ENCODE results near the gene CSK. TPM values are rescaled to one million over a fixed set of nuclear protein-coding genes. Genes with fewer than 3 reads are reported as not detected.

Gene CSK
- polyA plus RNA-seq, 1 of the 3 experiments (the other 2 are of a cell fraction), result 53.1 TPM

DNA sequence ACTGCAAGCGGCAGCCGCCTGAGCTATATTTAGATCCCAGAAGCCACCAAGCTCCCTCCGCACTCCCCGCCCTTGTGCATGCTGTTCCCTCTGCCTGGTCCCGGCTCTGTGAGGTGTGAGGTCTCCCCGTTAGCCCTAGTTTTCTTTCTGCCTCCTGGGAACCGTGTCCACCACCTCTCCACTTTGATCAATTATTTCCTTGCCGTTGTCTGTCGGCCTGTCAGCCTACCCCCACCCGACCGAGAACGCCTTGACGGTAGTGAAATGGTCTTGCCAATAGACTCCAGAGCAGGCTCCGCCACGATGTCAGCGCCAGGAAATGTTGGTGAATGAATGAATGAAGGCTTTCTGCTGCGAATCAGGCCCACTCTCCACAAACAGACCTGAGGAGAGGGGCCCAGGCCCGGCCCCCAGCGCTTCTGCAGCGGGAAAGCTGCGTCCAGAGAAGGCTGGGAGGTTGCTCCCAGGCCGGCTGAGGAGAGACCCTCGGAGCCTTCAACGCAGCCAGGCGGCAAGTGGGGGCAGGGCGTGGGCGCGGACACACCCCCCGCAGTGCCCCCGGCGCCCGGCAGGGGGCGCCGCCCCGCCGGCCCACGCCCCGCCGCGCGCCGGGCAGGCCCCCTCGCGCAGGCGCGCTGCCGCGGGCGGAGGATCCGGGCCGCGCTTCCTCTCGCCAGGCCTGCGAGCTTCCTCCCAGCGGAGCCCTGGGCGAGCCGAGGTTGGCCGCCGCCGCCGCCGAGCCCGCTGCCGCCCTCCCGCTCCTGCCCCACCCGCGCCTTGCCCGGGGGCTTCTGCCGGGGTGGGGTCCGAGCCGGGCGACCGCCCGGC lies at the start of gene CSK (continued):
- TF ChIP-seq NFIC (IDR thresholded peaks at IDR 0.05; ENCODE audit: borderline replicate concordance) (no peak), ELF1 (IDR thresholded peaks at IDR 0.05) (no peak)
- TF ChIP-seq, protein P1, sequence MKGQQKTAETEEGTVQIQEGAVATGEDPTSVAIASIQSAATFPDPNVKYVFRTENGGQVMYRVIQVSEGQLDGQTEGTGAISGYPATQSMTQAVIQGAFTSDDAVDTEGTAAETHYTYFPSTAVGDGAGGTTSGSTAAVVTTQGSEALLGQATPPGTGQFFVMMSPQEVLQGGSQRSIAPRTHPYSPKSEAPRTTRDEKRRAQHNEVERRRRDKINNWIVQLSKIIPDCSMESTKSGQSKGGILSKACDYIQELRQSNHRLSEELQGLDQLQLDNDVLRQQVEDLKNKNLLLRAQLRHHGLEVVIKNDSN (IDR thresholded peaks at IDR 0.05; ENCODE audit: borderline replicate concordance, low read depth), result no peak
- TF ChIP-seq, protein P2, sequence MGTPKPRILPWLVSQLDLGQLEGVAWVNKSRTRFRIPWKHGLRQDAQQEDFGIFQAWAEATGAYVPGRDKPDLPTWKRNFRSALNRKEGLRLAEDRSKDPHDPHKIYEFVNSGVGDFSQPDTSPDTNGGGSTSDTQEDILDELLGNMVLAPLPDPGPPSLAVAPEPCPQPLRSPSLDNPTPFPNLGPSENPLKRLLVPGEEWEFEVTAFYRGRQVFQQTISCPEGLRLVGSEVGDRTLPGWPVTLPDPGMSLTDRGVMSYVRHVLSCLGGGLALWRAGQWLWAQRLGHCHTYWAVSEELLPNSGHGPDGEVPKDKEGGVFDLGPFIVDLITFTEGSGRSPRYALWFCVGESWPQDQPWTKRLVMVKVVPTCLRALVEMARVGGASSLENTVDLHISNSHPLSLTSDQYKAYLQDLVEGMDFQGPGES (IDR thresholded peaks at IDR 0.05; ENCODE audit: low read depth, low read length), result no peak

DNA sequence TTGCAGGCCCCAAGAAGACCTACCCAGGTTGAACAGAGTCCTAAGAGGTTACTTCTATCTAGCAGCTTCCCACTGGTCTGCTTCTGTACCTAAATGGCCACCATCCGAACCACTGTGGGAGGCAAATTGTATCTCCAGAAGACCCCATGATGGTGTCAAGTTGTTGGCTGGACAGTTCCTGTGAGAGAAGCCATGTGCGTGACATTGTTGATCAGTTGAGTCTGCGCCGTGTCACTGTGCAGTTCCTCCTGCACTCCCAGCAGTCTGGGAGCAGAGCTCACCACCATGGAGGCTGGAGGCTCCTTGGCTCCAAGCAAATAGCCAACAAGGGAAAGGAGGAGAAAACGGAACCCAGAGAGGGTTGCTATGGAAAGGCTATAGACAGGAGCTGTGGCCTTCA lies 49.0 kb upstream of the CSK start:
- DNase-seq, result no peak
- ChIA-PET POLR2A (no interaction called here), CTCF (interaction anchor here (0.8 to 2.1 kb wide), 3 partner anchors 36 to 104 kb away, joined by 3 to 6 read pairs (median 6); no protein-coding TSS in a partner anchor)
- no peaks in the 10 kb centered on the region for H3K79me2 ChIP-seq (ENCODE audit: insufficient read depth)
- WGBS (ENCODE audit: low lambda C conversion rate), result 47% methylated on average over 4 of the region's 5 CpGs
- no peaks in the 10 kb centered on the region for H4K20me1 ChIP-seq (ENCODE audit: insufficient read depth)
- H3K4me2 ChIP-seq, result no peak overlapping the region
- H2AFZ ChIP-seq (ENCODE audit: low read depth), result no peak overlapping the region
- no peak overlapping the region for H3K27ac ChIP-seq (ENCODE audit: low read depth in 2 of 2, low read length in 1 of 2)
- H3K9ac ChIP-seq, result no peak overlapping the region
- no peaks in the 10 kb centered on the region for H3K4me1 ChIP-seq (ENCODE audit: control insufficient read depth in 1 of 2, insufficient read depth in 2 of 2, low read depth in 1 of 2, low read length in 1 of 2)
- H3K4me3 ChIP-seq (ENCODE audit: low read depth in 2 of 2, low read length in 1 of 2), result no peak overlapping the region
- H3K36me3 ChIP-seq (replicated peaks in 1 of 2; ENCODE audit: control insufficient read depth in 1 of 2, insufficient read depth in 2 of 2, low read length in 1 of 2), result no peaks in the 10 kb centered on the region
- peaks cover 58% of the 10 kb centered on the region for H3K27me3 ChIP-seq (ENCODE audit: insufficient read depth)
- no peaks in the 10 kb centered on the region for H3K9me3 ChIP-seq
- H3K9me2 ChIP-seq, result no peaks in the 10 kb centered on the region
- no peaks in the 10 kb centered on the region for H3F3A ChIP-seq (replicated peaks; ENCODE audit: insufficient read depth)
- no peak for TF ChIP-seq NFIC (IDR thresholded peaks at IDR 0.05; ENCODE audit: borderline replicate concordance)
- TF ChIP-seq, protein P3, sequence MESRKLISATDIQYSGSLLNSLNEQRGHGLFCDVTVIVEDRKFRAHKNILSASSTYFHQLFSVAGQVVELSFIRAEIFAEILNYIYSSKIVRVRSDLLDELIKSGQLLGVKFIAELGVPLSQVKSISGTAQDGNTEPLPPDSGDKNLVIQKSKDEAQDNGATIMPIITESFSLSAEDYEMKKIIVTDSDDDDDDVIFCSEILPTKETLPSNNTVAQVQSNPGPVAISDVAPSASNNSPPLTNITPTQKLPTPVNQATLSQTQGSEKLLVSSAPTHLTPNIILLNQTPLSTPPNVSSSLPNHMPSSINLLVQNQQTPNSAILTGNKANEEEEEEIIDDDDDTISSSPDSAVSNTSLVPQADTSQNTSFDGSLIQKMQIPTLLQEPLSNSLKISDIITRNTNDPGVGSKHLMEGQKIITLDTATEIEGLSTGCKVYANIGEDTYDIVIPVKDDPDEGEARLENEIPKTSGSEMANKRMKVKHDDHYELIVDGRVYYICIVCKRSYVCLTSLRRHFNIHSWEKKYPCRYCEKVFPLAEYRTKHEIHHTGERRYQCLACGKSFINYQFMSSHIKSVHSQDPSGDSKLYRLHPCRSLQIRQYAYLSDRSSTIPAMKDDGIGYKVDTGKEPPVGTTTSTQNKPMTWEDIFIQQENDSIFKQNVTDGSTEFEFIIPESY (IDR thresholded peaks at IDR 0.05; ENCODE audit: borderline replicate concordance, low read depth), result no peak
- TF ChIP-seq CHD2 (IDR thresholded peaks at IDR 0.05; ENCODE audit: low read length, partially characterized antibody), result no peak
- no peak for TF ChIP-seq RAD21 (IDR thresholded peaks at IDR 0.05; ENCODE audit: low read length)
- TF ChIP-seq YY1 (IDR thresholded peaks at IDR 0.05; ENCODE audit: low read depth), result no peak
- TF ChIP-seq, protein P4, sequence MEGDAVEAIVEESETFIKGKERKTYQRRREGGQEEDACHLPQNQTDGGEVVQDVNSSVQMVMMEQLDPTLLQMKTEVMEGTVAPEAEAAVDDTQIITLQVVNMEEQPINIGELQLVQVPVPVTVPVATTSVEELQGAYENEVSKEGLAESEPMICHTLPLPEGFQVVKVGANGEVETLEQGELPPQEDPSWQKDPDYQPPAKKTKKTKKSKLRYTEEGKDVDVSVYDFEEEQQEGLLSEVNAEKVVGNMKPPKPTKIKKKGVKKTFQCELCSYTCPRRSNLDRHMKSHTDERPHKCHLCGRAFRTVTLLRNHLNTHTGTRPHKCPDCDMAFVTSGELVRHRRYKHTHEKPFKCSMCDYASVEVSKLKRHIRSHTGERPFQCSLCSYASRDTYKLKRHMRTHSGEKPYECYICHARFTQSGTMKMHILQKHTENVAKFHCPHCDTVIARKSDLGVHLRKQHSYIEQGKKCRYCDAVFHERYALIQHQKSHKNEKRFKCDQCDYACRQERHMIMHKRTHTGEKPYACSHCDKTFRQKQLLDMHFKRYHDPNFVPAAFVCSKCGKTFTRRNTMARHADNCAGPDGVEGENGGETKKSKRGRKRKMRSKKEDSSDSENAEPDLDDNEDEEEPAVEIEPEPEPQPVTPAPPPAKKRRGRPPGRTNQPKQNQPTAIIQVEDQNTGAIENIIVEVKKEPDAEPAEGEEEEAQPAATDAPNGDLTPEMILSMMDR (IDR thresholded peaks at IDR 0.05), result no peak
- TF ChIP-seq FOXJ3 (CRISPR knock-in tag; IDR thresholded peaks at IDR 0.05), result no peak
- no peak for TF ChIP-seq GABPA (IDR thresholded peaks at IDR 0.05; ENCODE audit: low read depth)
- no peak for TF ChIP-seq FOSL2 (IDR thresholded peaks at IDR 0.05; ENCODE audit: borderline replicate concordance, low read depth)
- TF ChIP-seq, protein P5, sequence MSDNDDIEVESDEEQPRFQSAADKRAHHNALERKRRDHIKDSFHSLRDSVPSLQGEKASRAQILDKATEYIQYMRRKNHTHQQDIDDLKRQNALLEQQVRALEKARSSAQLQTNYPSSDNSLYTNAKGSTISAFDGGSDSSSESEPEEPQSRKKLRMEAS (IDR thresholded peaks at IDR 0.05; ENCODE audit: low read depth), result no peak
